H9 (cell line): ENCODE results near the gene UNC5B. TPM values are rescaled to one million over a fixed set of nuclear protein-coding genes. Genes with fewer than 3 reads are reported as not detected.

Experiments used
- DNase-seq: peaks from one replicate; pipeline ENCODE4 v3.0.0-alpha.2; 2017
- H2AFZ ChIP-seq: one replicate; pipeline ENCODE4 v1.6.1; 2013; ENCODE audit warnings: mild to moderate bottlenecking, low read length, control low read depth, moderate library complexity
- H2AK5ac ChIP-seq: 2 replicates; pipeline ENCODE4 v1.6.1; 2013; ENCODE audit warnings: low read length, control low read depth, mixed read lengths; ENCODE audit not compliant: insufficient read length
- H2BK120ac ChIP-seq: one replicate; pipeline ENCODE4 v1.6.1; 2013; ENCODE audit warnings: low read depth, mild to moderate bottlenecking, low read length, control low read depth, inconsistent platforms; ENCODE audit not compliant: poor library complexity, severe bottlenecking
- H2BK12ac ChIP-seq: 2 replicates; pipeline ENCODE4 v1.6.1; 2013; ENCODE audit warnings: low read length, control low read depth, mixed read lengths, low read depth; ENCODE audit not compliant: insufficient read length
- H2BK15ac ChIP-seq: 2 replicates; pipeline ENCODE4 v1.6.1; 2013; ENCODE audit warnings: low read depth, low read length, control low read depth
- H2BK20ac ChIP-seq: one replicate; pipeline ENCODE4 v1.6.1; 2013; ENCODE audit warnings: low read depth, mild to moderate bottlenecking, low read length, control low read depth, inconsistent platforms; ENCODE audit not compliant: poor library complexity, severe bottlenecking
- H2BK5ac ChIP-seq: 2 replicates; pipeline ENCODE4 v1.6.1; 2013; ENCODE audit warnings: low read length, control low read depth, mixed read lengths; ENCODE audit not compliant: insufficient read length
- H3K14ac ChIP-seq: 2 replicates; pipeline ENCODE4 v1.6.1; 2013; ENCODE audit warnings: low read length, control low read depth; ENCODE audit not compliant: insufficient read depth
- H3K18ac ChIP-seq: 2 replicates; pipeline ENCODE4 v1.6.1; 2013; ENCODE audit warnings: low read depth, mild to moderate bottlenecking, mixed read lengths, low read length, control low read depth; ENCODE audit not compliant: insufficient read length
- H3K23ac ChIP-seq: 2 replicates; pipeline ENCODE4 v1.6.1; 2013; ENCODE audit warnings: low read length, control low read depth, mixed read lengths, low read depth; ENCODE audit not compliant: insufficient read length
- H3K23me2 ChIP-seq: 2 replicates; pipeline ENCODE4 v1.6.1; 2013; ENCODE audit warnings: low read depth, mild to moderate bottlenecking, mixed read lengths, low read length, control low read depth; ENCODE audit not compliant: insufficient read length, poor library complexity, severe bottlenecking
- H3K27ac ChIP-seq: 2 replicates; pipeline ENCODE4 v1.5.1; 2013; ENCODE audit warnings: low read length, control low read depth, mixed read lengths, low read depth; ENCODE audit not compliant: insufficient read length
- H3K27me3 ChIP-seq: 2 replicates; pipeline ENCODE4 v1.6.1; 2013; ENCODE audit warnings: low read length, control low read depth, inconsistent platforms; ENCODE audit not compliant: insufficient read depth
- H3K4ac ChIP-seq: 2 replicates; pipeline ENCODE4 v1.6.1; 2013; ENCODE audit warnings: low read depth, mild to moderate bottlenecking, control low read depth, inconsistent platforms, low read length, moderate library complexity
- H3K4me1 ChIP-seq: 2 replicates; pipeline ENCODE4 v1.6.1; 2013; ENCODE audit warnings: low read length, control low read depth, inconsistent platforms; ENCODE audit not compliant: insufficient read depth
- H3K4me2 ChIP-seq: 2 replicates; pipeline ENCODE4 v1.6.1; 2013; ENCODE audit warnings: low read length, control low read depth, mixed read lengths; ENCODE audit not compliant: insufficient read length, insufficient read depth
- H3K56ac ChIP-seq: 2 replicates; pipeline ENCODE4 v1.6.1; 2013; ENCODE audit warnings: low read depth, mild to moderate bottlenecking, mixed read lengths, low read length, control low read depth; ENCODE audit not compliant: insufficient read length
- H3K79me1 ChIP-seq: 2 replicates; pipeline ENCODE4 v1.6.1; 2013; ENCODE audit warnings: low read depth, mild to moderate bottlenecking, moderate library complexity, low read length, control low read depth, inconsistent platforms; ENCODE audit not compliant: insufficient read depth, poor library complexity, severe bottlenecking
- H3K79me2 ChIP-seq: 2 replicates; pipeline ENCODE4 v1.6.1; 2013; ENCODE audit warnings: low read length, control low read depth, inconsistent platforms; ENCODE audit not compliant: insufficient read depth
- H3K9ac ChIP-seq: 2 replicates; pipeline ENCODE4 v1.6.1; 2013; ENCODE audit warnings: low read length, control low read depth, mixed read lengths; ENCODE audit not compliant: insufficient read length; ENCODE audit errors: extremely low read depth
- H3K9me3 ChIP-seq: one replicate; pipeline ENCODE4 v1.6.1; 2013; ENCODE audit warnings: low read depth, low read length, inconsistent platforms; ENCODE audit not compliant: control insufficient read depth
- H3T11ph ChIP-seq: one replicate; pipeline ENCODE4 v1.6.1; 2013; ENCODE audit warnings: mild to moderate bottlenecking, low read length, control low read depth, inconsistent platforms
- H4K20me1 ChIP-seq: one replicate; pipeline ENCODE4 v1.6.1; 2013; ENCODE audit not compliant: control insufficient read depth, insufficient read length, insufficient read depth
- H4K5ac ChIP-seq: 2 replicates; pipeline ENCODE4 v1.6.1; 2013; ENCODE audit warnings: low read depth, mild to moderate bottlenecking, mixed read lengths, low read length, control low read depth; ENCODE audit not compliant: insufficient read length
- H4K8ac ChIP-seq: replicated peaks from 2 replicates; pipeline ENCODE4 v1.6.1; 2013; ENCODE audit warnings: low read length, control low read depth, mixed read lengths, low read depth; ENCODE audit not compliant: insufficient read length
- H4K91ac ChIP-seq: 2 replicates; pipeline ENCODE4 v1.6.1; 2013; ENCODE audit warnings: low read depth, mild to moderate bottlenecking, moderate library complexity, mixed read lengths, low read length, control low read depth; ENCODE audit not compliant: insufficient read length
- H3K27ac Mint-ChIP-seq, 3 experiments: 2 replicates in 2 of 3; 3 replicates in 1 of 3; pipeline ENCODE4 v1.8.0; 2020 to 2021; ENCODE audit warnings: mixed read lengths in 3 of 3, mild to moderate bottlenecking in 1 of 3, moderate library complexity in 1 of 3
- H3K27me3 Mint-ChIP-seq: 2 replicates; pipeline ENCODE4 v1.8.0; 2021; ENCODE audit warnings: low read depth, mild to moderate bottlenecking, moderate library complexity, mixed read lengths
- H3K36me3 Mint-ChIP-seq, 3 experiments: 2 replicates in 2 of 3; 3 replicates in 1 of 3; pipeline ENCODE4 v1.8.0; 2020 to 2021; ENCODE audit warnings: low read depth in 3 of 3, mixed read lengths in 3 of 3; ENCODE audit not compliant: insufficient read depth in 1 of 3
- H3K4me1 Mint-ChIP-seq, 2 experiments: 2 replicates each; pipeline ENCODE4 v1.8.0; 2020; ENCODE audit warnings: mixed read lengths in 2 of 2
- H3K4me3 Mint-ChIP-seq, 2 experiments: 2 replicates in 1 of 2; 3 replicates in 1 of 2; pipeline ENCODE4 v1.8.0; 2020 to 2021; ENCODE audit warnings: mild to moderate bottlenecking in 2 of 2, mixed read lengths in 2 of 2, moderate library complexity in 1 of 2
- H3K9me3 Mint-ChIP-seq, 2 experiments: 2 replicates in 1 of 2; 3 replicates in 1 of 2; pipeline ENCODE4 v1.8.0; 2020; ENCODE audit warnings: mild to moderate bottlenecking in 2 of 2, mixed read lengths in 2 of 2, moderate library complexity in 1 of 2
- CTCF ChIP-seq: fragments of 200-600 bp; sonication (generic); conservative IDR thresholded peaks from 3 replicates; pipeline ENCODE4 v1.8.0; 2021; ENCODE audit warnings: antibody characterized with exemption, mild to moderate bottlenecking
- WGBS: extraction: QIAGEN DNeasy Blood & Tissue Kit; methylation state at CpG from one replicate; pipeline ENCODE4 v1.1.7; 2013; ENCODE audit warnings: missing lambda C conversion rate, low lambda C conversion rate, mixed read lengths; ENCODE audit not compliant: insufficient read length; ENCODE audit errors: extremely low coverage; 5-methylcytosine and 5-hydroxymethylcytosine counted together
- total RNA-seq: library from RNA; stranded (reverse); gene quantifications from 2 replicates; pipeline ENCODE4 v1.2.1, GENCODE V29; 2021

The UNC5B gene
- total RNA-seq, 1 experiment from 2014 or later: 28.4 TPM

GRCh38 chr10:71295641-71296040, 83.3 kb downstream of the UNC5B start:
- H2AFZ ChIP-seq: no peak overlapping the region
- no CpG with 5 or more reads among the region's 9 CpGs for WGBS
- H3K56ac ChIP-seq: no peak overlapping the region
- H4K8ac ChIP-seq: no peak overlapping the region
- no peak overlapping the region for H2BK5ac ChIP-seq
- no peak for TF ChIP-seq CTCF
- no peak overlapping the region for H3K14ac ChIP-seq
- H3K4ac ChIP-seq: no peak overlapping the region
- H3K23ac ChIP-seq: no peak overlapping the region
- no peak for DNase-seq
- no peak overlapping the region for H2BK12ac ChIP-seq
- H3T11ph ChIP-seq: no peak overlapping the region
- no peaks in the 10 kb centered on the region for H3K79me1 ChIP-seq
- H3K9ac ChIP-seq: no peak overlapping the region
- Mint-ChIP-seq H3K36me3 (peaks cover 12 to 65% (median 43%) of the 10 kb centered on the region in 3 experiments; a peak in 6 of 7 replicates), H3K27me3 (no peaks in the 10 kb centered on the region; the same call in 1 of the 2 replicates), H3K27ac (no peak overlapping the region), H3K9me3 (no peaks in the 10 kb centered on the region), H3K4me3 (no peak overlapping the region), H3K4me1 (no peaks in the 10 kb centered on the region)
- H2AK5ac ChIP-seq: no peak overlapping the region
- no peaks in the 10 kb centered on the region for H3K4me1 ChIP-seq
- H3K27me3 ChIP-seq: no peaks in the 10 kb centered on the region
- H3K79me2 ChIP-seq: no peaks in the 10 kb centered on the region
- no peak overlapping the region for H3K27ac ChIP-seq
- no peaks in the 10 kb centered on the region for H4K20me1 ChIP-seq
- H4K91ac ChIP-seq: no peak overlapping the region
- no peaks in the 10 kb centered on the region for H3K9me3 ChIP-seq
- no peak overlapping the region for H2BK15ac ChIP-seq
- no peaks in the 10 kb centered on the region for H3K23me2 ChIP-seq
- no peak overlapping the region for H3K18ac ChIP-seq
- H3K4me2 ChIP-seq: no peak overlapping the region
- H2BK120ac ChIP-seq: no peak overlapping the region
- no peak overlapping the region for H2BK20ac ChIP-seq
- no peak overlapping the region for H4K5ac ChIP-seq
